HG03378 (cell line): Measurements from ENCODE around the gene TMEM135.
"Not testable (repeated sequence)": the region's sequence is repeated elsewhere in the genome, so short reads cannot be mapped to it uniquely, and the experiment has no call there.

Source experiments
- ATAC-seq: cut with Tn5 transposase; IDR thresholded peaks from one replicate; pipeline ENCODE4 v1.9.1; 2021; ENCODE audit warnings: mild to moderate bottlenecking, moderate library complexity; ENCODE audit not compliant: unreplicated experiment

TMEM135 gene

DNA sequence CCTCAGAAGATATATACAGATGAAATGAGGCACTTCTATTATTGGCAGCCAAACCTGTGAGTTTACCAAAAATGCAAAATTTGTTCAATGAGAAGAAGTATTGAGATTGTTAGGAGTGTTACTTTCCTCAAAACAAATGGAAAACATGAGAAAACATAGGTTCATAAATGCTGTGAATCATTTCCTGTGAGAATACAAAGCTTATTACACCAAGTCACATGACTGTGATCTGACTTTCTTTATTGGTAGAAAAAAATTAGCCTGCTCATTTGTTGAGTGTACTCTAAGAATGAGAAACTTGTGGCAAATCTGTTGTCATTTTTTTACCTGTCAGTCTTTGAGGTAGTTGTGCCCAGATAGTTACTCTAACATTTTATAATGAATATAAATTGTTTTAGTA is 215.1 kb downstream of the TMEM135 start:
- ATAC-seq = no peak

DNA sequence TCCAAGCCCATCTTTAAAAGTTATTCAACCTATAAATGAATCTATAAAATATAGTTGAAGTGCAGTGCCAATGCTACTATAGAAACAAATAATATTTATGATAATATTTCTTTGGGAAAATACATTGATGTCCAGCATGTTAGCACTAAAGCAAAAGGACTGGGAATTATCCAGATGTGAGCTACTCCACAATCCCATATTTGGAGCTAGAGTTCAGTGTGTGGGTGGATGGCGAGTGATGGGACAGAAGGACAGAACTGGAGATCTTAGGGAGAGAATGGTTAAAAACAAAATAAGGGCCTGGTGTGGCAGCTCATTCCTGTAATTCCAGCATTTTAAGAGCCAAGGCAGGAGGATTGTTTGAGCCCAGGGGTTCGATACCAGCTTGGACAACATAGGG is 216.8 kb downstream of the TMEM135 start:
- no peak for ATAC-seq

DNA sequence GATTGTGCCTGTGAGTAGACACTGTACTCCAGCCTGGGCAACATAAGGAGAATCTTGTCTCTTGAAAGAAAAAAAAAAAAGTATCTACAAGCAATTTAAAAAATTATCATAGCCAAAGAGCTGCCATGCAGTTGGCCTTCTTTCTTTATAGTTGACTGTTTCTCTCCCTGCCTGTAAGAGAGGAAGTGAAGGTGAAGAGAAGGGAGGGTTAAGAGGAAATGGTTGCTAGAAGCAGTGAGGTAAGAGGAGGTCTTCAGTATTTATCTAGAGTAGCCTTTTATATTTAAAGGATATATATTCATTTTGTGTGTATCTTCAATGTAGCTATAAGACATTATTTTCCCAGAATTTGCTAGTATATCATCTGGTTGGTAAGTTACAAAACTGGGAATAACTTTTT is 217.9 kb downstream of the TMEM135 start:
- no peak for ATAC-seq

DNA sequence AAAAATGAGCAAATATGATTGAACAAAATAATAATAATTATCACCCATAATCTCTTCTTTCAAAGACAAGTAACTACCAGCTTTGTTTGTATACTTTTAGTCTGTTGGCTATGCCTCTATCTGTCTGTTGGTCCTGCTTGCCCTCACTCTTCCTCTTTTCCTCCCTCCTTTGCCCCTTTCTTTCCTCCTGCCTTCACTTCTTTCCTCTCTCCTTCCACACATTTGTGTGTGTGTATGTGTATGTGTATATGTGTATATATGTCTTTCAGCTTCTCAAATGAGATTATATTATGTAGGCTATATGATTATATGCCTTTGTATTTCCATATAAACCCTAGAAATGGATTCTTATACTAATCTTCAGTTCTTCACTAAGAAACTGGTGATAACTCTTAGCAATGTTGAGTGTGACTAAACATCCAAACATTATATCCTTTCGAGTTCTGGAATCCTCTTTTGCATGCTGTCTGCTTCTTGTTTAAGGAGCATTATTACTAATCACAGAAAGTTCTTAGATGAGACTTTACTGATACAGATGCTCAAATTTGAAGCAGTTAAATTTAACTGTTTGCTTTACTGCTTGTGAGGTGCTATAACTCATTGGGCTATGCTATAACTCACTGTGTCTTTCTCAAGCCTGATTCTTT is 219.1 kb downstream of the TMEM135 start:
- no peak for ATAC-seq

DNA sequence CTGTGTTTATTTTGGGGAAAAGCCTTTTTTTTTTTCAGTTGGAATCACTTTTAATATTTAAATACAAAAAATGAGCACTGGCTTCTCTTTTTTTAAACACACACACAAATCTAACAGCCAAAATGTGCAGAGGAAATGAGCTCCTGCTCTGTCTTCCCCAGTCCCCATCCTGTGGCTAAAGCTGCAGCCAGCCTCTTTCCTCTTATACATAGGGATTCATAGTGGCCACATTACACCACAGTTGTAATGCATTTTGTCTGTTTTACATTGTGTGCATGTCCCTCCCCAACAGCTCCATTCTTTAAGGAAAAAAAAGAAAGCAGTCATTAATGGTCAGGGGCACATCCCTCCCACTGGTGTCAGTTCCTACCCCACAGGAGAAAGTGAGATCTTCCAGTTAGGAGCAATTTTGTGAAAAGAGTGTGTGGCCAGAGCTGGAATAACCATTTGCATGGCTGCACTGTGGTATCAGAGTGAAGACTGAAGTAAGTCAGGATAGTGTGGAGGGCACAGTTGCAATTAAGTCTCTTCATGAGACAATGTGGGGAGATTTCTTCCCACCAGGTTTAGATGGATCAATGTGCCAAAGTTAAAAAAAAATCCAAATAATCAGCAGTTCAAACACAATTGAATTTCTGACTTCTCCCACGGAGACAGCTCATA is 220.6 kb downstream of the TMEM135 start:
- no peak for ATAC-seq

DNA sequence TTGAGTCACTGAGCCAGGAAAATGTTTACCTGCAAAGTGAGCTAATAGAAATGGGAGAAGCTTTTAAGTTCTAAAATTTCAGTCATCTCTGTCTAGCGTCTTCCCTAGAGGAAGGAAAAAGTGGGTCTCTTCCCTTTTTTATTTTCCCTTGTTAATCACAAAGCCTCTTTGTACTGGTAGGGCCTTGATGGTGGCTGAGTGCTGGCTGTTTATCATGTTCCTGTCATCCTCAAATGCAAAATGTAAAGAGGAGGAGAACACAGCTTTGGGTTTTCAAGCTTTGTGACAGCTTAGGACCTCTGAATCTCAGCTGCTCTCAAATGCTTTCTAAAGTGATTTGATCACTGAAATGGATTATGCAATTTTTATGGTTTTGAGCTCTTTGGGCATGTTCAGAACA is 222.0 kb downstream of the TMEM135 start:
- ATAC-seq = no peak

DNA sequence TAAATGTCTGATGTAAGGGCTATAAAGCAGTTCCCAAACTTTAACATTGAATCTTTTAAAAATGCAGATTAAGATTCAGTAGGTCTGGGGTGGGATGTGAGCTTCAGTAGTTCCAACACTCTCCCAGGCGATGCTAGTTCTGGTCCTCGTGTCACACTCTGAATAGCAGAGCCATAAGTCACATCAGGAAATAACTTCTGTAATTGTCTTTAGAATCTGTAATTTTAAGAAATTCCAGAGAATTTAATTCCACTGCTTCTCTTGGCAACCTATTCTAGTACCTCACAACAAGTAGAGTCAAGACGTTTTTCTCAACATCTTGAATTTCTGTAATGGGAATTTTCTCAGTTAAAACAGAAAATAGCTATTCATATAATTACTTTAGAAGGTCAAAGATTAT is 223.1 kb downstream of the TMEM135 start:
- no peak for ATAC-seq

DNA sequence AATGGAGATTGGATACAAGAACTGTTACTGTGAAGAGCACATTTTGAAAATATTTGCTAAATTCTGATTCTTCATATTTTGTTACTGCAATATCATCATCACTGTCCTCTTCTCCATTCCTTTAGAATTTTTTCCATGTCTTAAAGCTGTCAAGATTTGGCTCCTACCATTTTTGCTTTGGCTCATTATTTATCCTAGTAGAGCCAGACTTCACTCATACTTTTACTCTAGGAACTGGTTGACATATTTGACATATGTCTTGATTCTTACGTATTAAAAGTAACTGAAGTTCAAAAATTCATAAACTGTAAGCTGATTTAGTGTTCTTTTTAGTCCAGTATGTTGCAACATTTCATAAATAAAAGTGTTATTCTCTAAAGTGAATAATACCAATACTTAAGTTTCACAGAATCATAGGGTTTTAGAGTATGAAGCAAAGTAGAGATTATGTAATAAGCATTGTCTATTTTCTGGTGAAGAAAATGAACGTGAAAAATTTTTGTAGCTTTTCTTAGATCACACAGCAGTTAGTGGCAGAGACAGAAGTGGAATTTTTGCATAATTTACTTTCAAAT is 225.6 kb downstream of the TMEM135 start:
- no peak for ATAC-seq

DNA sequence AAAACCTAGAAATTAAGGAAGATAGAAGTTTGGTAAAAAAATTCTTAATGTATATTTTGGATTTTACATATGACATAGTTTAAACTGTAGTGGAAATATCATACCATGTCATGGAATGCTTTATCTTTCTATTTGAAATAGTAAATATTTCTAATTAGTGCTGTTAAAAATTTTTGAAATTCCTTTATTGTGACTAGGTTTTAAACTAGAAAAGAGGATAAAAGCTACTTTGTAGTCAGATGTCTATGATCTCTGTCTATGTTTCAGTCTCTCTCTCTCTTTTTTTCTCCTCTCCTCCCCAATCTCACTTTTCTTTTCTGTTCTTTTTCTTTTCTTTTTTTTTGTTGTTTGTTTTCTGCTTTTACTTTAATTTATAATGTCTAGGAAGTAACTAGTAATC is 226.2 kb downstream of the TMEM135 start:
- ATAC-seq = no peak

DNA sequence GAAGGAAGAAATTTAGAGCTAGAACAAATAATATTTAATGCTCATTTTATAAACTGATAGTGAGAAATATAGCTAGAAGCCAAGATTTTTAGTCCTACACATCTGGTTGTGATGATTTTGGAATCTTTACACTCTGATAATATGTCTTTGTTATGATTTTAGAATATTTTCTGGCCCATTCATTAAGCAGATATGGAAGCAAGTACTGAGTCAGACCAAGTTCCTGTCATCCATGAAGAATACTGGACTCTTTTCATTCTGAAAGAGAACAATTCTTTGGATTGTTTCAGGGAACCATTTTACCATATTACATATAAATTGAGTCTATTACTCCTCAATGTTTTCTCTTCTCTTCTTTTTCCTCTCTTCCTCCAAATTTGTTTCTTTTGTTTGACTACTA is 227.4 kb downstream of the TMEM135 start:
- ATAC-seq = no peak

DNA sequence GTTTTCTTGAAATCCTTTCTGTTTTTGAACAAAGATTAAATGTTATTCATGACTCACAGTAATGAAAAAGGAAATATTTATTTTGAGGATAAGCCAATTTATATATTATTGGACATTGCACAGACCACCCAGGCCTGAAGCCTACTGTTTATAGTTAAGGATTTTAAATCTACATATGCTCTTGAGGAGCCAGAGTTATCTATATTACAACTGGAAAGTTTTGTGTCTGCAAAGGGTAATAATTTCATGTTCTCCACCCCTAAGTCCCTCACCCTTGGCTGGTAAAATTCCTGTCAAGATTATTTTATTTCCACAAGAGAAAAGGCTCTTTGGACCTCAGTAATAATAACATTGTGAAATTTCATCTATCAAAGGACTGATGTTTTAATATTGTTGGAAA is 228.2 kb downstream of the TMEM135 start:
- ATAC-seq = no peak

DNA sequence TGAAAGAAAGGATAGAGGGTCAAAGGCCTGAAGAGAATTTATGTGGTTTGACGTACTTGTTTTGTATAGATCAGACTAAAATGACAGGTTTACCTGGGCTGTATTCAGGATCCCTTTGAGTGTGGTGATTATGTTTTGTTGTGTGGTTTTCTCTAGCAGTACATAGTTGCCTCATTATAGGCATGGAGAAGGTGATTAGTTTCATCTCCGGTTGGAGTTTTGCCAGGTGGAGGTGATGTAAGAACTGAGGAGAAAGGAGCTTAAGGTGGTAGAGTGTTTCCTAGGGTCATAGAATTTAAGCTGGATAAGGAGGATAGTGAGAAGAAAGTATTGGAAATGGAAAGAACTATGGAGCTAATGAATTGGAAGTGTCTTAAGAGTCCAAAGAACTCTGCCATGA is 229.0 kb downstream of the TMEM135 start:
- ATAC-seq = no peak

DNA sequence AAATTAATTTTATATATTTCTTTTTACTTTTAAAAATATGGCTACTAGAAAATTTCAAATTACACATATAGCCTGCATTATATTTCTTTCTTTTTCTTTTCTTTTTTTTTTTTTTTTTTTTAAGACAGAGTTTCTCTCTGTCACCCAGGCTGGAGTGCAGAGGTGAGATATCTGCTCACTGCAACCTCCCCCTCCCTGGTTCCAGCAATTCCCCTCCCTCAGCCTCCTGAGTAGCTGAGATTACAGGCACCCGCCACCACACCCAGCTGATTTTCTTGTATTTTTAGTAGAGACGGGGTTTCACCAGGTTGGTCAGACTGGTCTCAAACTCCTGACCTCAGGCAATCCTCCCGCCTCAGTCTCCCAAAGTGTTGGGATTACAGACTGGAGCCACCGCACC is 234.2 kb downstream of the TMEM135 start:
- not testable (repeated sequence) for ATAC-seq

DNA sequence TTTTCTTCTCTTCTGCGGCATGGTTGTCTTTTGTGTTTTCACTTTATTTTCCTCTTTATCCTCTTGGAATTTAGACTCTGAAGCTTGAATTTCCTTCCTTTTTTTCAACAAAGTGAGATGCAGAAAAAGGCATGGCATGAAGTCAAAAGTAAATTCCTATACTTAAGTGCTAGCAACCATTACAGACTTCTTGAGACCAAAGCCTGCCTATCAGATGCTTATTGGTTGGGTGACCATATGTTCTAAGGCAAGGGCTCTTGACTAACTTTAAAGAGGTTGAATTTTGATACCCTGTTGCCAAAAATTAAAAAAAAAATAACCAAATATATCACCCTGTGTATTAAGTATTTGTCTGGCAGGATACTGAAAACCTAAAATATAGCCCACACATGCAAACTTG is 237.4 kb downstream of the TMEM135 start:
- ATAC-seq = no peak

DNA sequence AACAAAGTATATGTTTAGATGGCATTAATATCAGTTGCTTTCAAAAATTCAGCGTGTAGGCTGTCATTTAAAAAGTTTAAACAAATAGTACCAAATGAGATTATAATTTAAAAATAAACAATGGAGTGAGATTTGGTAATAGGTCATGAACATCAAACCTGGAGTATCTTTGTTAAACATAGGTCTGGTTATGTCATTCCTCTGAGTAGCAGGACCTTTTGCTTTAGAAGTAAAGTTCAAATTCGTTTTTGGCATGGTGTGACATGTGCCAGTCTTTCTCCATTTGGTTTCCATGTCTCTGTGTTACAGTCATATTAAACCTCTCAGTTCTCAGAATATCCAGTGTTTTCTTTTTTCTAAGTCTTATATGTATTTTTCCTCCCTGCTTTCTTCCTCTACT is 242.4 kb downstream of the TMEM135 start:
- ATAC-seq = no peak

DNA sequence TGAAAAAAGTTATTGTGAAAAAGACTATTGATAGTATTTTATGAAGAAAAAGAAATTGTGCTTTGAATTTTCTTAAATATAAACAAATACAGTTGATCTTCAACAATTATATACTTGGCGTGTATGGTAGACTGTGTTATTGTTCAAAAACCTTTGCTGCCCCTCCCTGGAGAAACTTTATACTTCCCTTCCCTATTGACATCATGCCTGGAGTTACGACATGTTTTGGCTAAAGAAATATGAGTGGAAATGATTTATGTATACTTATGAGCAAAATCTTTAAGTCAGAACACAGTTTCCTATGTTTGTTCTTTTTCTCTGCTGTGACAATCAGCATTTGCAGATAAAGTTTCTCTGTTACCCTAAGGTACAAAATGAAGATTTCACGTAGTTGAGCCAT is 243.8 kb downstream of the TMEM135 start:
- ATAC-seq = no peak

DNA sequence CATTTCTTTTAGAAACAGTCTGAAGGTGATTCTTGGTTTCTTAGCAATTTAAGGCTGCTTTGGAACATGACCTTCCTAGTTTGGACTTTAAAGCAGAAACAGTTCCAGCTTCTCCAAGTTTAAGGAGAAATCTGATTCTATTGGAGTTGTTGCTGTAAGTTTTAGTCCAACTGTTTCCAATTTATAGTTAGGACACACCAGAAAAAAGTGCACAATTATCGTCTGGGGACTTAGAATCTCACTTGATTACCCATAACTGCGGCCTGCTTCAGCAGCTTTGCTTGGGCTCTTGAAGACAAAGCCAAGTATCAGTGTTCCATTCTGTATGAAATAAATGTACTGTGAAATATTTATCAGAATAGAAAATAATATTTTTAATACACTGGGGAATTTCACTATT is 246.6 kb downstream of the TMEM135 start:
- no peak for ATAC-seq

DNA sequence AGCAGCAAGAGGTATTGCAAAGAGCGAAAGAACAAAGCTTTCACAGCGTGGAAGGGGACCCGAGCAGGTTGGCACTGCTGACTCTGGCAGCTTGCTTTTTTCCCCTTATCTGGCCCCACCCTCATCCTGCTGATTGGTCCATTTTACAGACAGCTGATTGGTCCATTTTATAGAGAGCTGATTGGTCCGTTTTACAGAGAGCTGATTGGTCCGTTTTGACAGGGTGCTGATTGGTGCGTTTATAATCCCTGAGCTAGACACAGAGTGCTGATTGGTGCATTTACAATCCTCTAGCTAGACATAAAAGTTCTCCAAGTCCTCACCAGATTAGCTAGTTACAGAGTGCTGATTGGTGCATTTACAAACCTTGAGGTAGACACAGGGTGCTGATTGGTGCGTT is 247.9 kb downstream of the TMEM135 start:
- not testable (repeated sequence) for ATAC-seq

DNA sequence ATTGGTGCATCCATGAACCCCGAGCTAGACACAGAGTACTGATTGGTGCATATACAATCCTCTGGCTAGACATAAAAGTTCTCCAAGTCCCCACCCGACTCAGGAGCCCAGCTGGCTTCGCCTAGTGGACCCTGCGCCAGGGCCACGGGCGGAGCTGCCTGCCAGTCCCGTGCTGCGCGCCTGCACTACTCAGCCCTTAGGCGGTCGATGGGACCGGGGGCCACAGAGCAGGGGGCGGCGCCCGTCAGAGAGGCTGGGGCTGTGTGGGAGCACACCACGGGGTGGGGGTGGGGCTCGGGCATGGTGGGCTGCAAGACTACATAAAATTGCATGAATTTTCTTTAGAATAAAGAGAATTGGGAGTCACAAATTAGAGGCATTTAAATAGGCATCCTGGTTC is 248.6 kb downstream of the TMEM135 start:
- no peak for ATAC-seq

DNA sequence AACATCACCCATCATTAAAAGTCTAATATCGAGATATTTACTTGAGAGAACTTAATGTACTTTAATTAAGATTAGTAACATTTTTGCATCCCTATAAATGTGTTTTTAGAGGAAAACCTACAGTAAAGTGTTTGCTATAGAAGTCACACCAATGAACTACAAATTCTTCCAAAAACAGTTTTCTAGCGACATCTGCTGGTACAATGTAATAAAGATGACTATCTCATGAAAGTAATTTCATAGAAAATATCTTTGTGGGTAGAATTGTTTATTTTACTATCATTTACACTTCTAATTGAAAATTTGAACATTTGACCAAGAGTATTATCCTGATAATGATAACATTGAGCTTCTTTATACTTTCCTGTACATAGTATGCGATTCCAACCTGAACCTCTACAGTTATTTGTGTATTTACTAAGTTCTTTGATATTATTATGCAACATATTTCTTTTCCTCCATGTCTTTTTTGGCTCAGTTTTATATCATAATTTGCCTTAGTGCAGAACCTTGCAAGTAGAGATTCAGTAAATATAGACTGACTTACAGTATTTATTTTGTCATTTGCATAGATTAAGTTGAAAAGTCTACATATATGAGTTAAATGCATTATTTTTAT is 252.7 kb downstream of the TMEM135 start:
- ATAC-seq = no peak

DNA sequence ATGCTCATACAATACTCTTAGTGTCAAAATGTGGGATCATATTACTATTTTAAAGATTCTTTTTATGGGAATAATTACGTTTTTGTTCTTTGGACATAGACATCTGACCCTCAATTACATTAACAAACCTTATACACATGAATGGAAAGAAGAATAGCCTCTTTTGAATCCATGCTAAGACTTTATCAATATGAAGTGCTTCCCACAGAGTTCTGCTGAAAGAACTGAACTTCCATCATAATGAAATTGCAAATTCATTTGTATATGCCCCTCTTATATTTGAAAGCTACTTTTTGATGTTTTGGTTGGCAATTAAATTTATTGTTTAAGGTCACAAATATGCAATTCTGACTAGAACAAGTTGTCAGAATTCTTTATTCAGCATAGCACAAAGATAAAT is 254.9 kb downstream of the TMEM135 start:
- no peak for ATAC-seq

DNA sequence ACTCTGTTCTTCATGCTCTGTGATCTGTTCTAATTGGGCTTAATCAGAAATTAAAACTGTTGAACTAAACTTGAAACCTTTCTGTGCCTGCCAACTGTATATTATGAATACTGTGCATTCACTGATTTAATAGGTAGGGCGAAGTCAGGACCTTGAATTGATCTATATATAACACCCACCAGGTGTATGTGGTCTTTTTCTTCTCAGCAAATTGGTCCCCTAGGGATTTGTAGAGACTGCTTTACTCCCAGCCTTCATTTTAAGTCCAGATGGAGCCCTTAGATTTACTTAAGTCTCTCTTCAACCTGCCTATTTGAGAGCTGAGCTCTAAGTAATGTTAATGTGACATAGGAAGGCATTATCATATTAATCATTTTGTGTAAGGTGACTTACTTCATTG is 257.5 kb downstream of the TMEM135 start:
- no peak for ATAC-seq
